MCF 10A (cell line): ENCODE data around the gene ADAP1. TPM values are rescaled to one million over a fixed set of nuclear protein-coding genes. Genes with fewer than 3 reads are reported as not detected.

Source experiments
- BruUV-seq: library from RNA; stranded (reverse); fragments of 400-500 nt; replicated peaks from 2 replicates; lab custom pipeline; 2021; lab: Mats Ljungman, UMichigan
- CTCF ChIA-PET: fragments of 300-600 bp; sonication (Branson Sonifier 250); formaldehyde crosslinking; extraction: SDS; loops from one replicate; lab custom pipeline; 2021; ENCODE audit warnings: antibody characterized with exemption, inconsistent platforms; lab: Yijun Ruan, JAX
- POLR2A ChIA-PET: fragments of 300-600, 350-650 bp; sonication (Branson Sonifier 250); formaldehyde crosslinking; extraction: SDS; loops from one replicate; lab custom pipeline; 2020; ENCODE audit warnings: antibody characterized with exemption, inconsistent platforms; lab: Yijun Ruan, JAX
- DNase-seq: peaks from one replicate; pipeline ENCODE4 v3.0.0-alpha.2; 2018; ENCODE audit not compliant: unreplicated experiment
- H3K27ac Mint-ChIP-seq: one replicate; pipeline ENCODE4 v1.8.0; 2022; ENCODE audit warnings: mild to moderate bottlenecking, low read depth, mixed read lengths; ENCODE audit not compliant: unreplicated experiment
- H3K27me3 Mint-ChIP-seq: one replicate; pipeline ENCODE4 v1.8.0; 2022; ENCODE audit warnings: mixed read lengths; ENCODE audit not compliant: insufficient read depth, unreplicated experiment
- H3K36me3 Mint-ChIP-seq: one replicate; pipeline ENCODE4 v1.8.0; 2022; ENCODE audit warnings: mild to moderate bottlenecking, moderate library complexity, mixed read lengths; ENCODE audit not compliant: insufficient read depth, unreplicated experiment
- H3K4me1 Mint-ChIP-seq: one replicate; pipeline ENCODE4 v1.8.0; 2022; ENCODE audit warnings: mixed read lengths; ENCODE audit not compliant: insufficient read depth, unreplicated experiment
- H3K4me3 Mint-ChIP-seq: one replicate; pipeline ENCODE4 v1.8.0; 2022; ENCODE audit warnings: mild to moderate bottlenecking, moderate library complexity, mixed read lengths; ENCODE audit not compliant: unreplicated experiment
- H3K9me3 Mint-ChIP-seq: one replicate; pipeline ENCODE4 v1.8.0; 2022; ENCODE audit warnings: mixed read lengths; ENCODE audit not compliant: unreplicated experiment
- CTCF ChIP-seq: fragments of 200-600 bp; IDR thresholded peaks from one replicate; pipeline ENCODE4 v1.8.0; 2022; ENCODE audit warnings: antibody characterized with exemption, mild to moderate bottlenecking; ENCODE audit not compliant: unreplicated experiment
- intact Hi-C: fragments of 100-400 bp; cut with micrococcal nuclease; formaldehyde crosslinking; loops from 2 replicates; pipeline ENCODE4 v1.14.1; 2022
- total RNA-seq: library from RNA; stranded (reverse); gene quantifications from 2 replicates; pipeline ENCODE4 v1.2.3, GENCODE V29; 2022

The ADAP1 gene
- total RNA-seq, 1 experiment from 2014 or later: 7.0 TPM

GRCh38 chr7:951881-952547 is 2.5 kb downstream of the ADAP1 start:
- H3K27ac Mint-ChIP-seq: no peak overlapping the region
- H3K27me3 Mint-ChIP-seq: no peaks in the 10 kb centered on the region
- no peaks in the 10 kb centered on the region for H3K4me1 Mint-ChIP-seq
- H3K36me3 Mint-ChIP-seq: peaks cover 11% of the 10 kb centered on the region
- no TSS peak for BruUV-seq
- intact Hi-C loops: no loop called here
- no peak for DNase-seq
- CTCF ChIA-PET: interaction anchor here (0.6 to 1.5 kb wide), 6 partner anchors 15 to 185 kb away, joined by 3 to 8 read pairs (median 4); no protein-coding TSS in a partner anchor
- no peak overlapping the region for H3K4me3 Mint-ChIP-seq
- TF ChIP-seq CTCF: no peak
- POLR2A ChIA-PET: interaction anchor here (0.6 to 1.8 kb wide), 3 partner anchors 11 to 20 kb away, joined by 3 to 9 read pairs (median 3); no protein-coding TSS in a partner anchor
- no peaks in the 10 kb centered on the region for H3K9me3 Mint-ChIP-seq

- POLR2A ChIA-PET: interaction anchor here (0.7 to 1.1 kb wide), 3 partner anchors 11 to 66 kb away, joined by 3 to 5 read pairs (median 4); no protein-coding TSS in a partner anchor
- no peaks in the 10 kb centered on the region for H3K36me3 Mint-ChIP-seq
- H3K27me3 Mint-ChIP-seq: no peaks in the 10 kb centered on the region
- BruUV-seq: no TSS peak
- intact Hi-C loops: no loop called here
- CTCF ChIA-PET: interaction anchor here (0.6 to 1.2 kb wide), 2 partner anchors 41 to 74 kb away, joined by 3 to 4 read pairs; no protein-coding TSS in a partner anchor
- H3K27ac Mint-ChIP-seq: no peak overlapping the region
- DNase-seq: peak; percentile 43
- H3K9me3 Mint-ChIP-seq: no peaks in the 10 kb centered on the region
- H3K4me1 Mint-ChIP-seq: peaks cover 5% of the 10 kb centered on the region
- no peak for TF ChIP-seq CTCF
- no peak overlapping the region for H3K4me3 Mint-ChIP-seq
These were observed 5.2 kb downstream of the ADAP1 start for GRCh38 chr7:949021-949934.

- H3K27ac Mint-ChIP-seq: no peak overlapping the region
- no peak for DNase-seq
- H3K27me3 Mint-ChIP-seq: peaks cover under 1% of the 10 kb centered on the region
- H3K4me3 Mint-ChIP-seq: no peak overlapping the region
- POLR2A ChIA-PET: no interaction called here
- intact Hi-C loops: no loop called here
- H3K4me1 Mint-ChIP-seq: peaks cover 5% of the 10 kb centered on the region
- TF ChIP-seq CTCF: no peak
- BruUV-seq: no TSS peak
- CTCF ChIA-PET: no interaction called here
- H3K36me3 Mint-ChIP-seq: no peaks in the 10 kb centered on the region
- H3K9me3 Mint-ChIP-seq: no peaks in the 10 kb centered on the region
These were observed 6.9 kb downstream of the ADAP1 start for GRCh38 chr7:947391-948210.
